ENCODE measurements around the gene LRRC51.

LRRC51 gene

GRCh38 chr11:72141066-72141465 is 60.4 kb downstream of the LRRC51 start:
- TF ChIP-seq REST (IDR thresholded peaks at IDR 0.05; ENCODE audit: insufficient read depth in 1 of 2, low read depth in 2 of 2, low read length in 2 of 2) (no peak), POLR2AphosphoS5 (IDR thresholded peaks at IDR 0.05; ENCODE audit: low read depth, low read length) (no peak), FOXP2 (optimal IDR thresholded peaks at IDR 0.05; ENCODE audit: borderline replicate concordance, extremely low read depth, extremely low read length, insufficient read depth) (no peak), SIN3A (IDR thresholded peaks at IDR 0.05; ENCODE audit: borderline replicate concordance, insufficient read depth, low read length) (no peak), TAF1 (IDR thresholded peaks at IDR 0.05; ENCODE audit: borderline replicate concordance, insufficient read depth, low read length) (no peak)

- no peak for TF ChIP-seq POLR2AphosphoS5 (IDR thresholded peaks at IDR 0.05; ENCODE audit: low read depth, low read length)
- TF ChIP-seq REST (IDR thresholded peaks at IDR 0.05; ENCODE audit: insufficient read depth in 1 of 2, low read depth in 2 of 2, low read length in 2 of 2), result no peak
- no peak for TF ChIP-seq TAF1 (IDR thresholded peaks at IDR 0.05; ENCODE audit: borderline replicate concordance, insufficient read depth, low read length)
Observed at GRCh38 chr11:72144807-72145565, 64.3 kb downstream of the LRRC51 start.
